Stimulated activated effector memory CD8-positive, alpha-beta T cell treated with anti-CD3 and anti-CD28 coated beads, Interleukin-12 subunit alpha, Interleukin-12 subunit beta, amount 100 ng/mL, for 72 hours (primary cell): Measurements from ENCODE around the gene GNAQ.
A peak's percentile ranks its signal among the peaks of the same experiment; 100 is the strongest.

Experiments
- ATAC-seq: fragments of 150-1000 bp; cut with Tn5 transposase; 2 replicates; pipeline ENCODE4 v1.10.0; 2021
- DNase-seq, 2 donors: peaks; one replicate each; pipeline ENCODE4 v3.0.0; 2021 to 2022; ENCODE audit warnings: low spot score in 2 of 2
- H3K27ac Mint-ChIP-seq: one replicate; pipeline ENCODE4 v1.8.0; 2022; ENCODE audit warnings: mild to moderate bottlenecking, mixed read lengths
- H3K36me3 Mint-ChIP-seq: one replicate; pipeline ENCODE4 v1.8.0; 2022; ENCODE audit warnings: mild to moderate bottlenecking, mixed read lengths
- H3K4me1 Mint-ChIP-seq: one replicate; pipeline ENCODE4 v1.8.0; 2022; ENCODE audit warnings: mixed read lengths
- H3K4me3 Mint-ChIP-seq: one replicate; pipeline ENCODE4 v1.8.0; 2022; ENCODE audit warnings: mild to moderate bottlenecking, mixed read lengths
- H3K9me3 Mint-ChIP-seq: one replicate; pipeline ENCODE4 v1.8.0; 2022; ENCODE audit warnings: mixed read lengths

The GNAQ gene

DNA sequence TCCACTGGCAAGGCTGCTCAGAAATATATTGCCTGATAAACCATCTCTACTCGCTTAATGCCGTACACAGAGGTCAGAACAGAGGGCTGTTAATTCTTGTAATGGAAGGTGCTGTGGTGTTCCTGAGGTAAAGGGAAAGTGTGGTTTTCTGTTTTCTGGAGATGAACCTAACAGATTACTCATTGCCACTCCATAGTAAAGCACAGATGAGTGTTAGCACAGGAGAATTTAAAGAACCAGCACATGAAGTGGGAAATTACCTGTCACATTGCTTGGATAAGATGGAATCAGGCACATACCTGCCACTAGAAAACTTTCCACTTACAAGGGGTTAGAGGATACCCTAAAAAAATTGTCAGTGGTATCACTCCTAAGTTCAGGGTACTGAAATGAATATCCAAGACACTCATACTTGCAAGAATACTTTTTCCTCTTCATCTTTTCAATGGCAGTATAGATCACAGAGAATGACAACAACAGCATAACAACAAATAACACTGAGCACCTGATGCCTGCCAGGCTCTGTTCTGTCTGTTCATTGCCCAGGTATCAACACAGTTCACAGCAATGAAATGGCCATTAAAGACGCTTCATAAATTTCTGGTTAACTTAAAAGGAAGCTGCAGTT is 230.6 kb downstream of the GNAQ start:
- no peak for DNase-seq
- Mint-ChIP-seq H3K4me3 (no peak overlapping the region), H3K36me3 (no peaks in the 10 kb centered on the region), H3K27ac (no peak overlapping the region), H3K4me1 (no peaks in the 10 kb centered on the region), H3K9me3 (no peaks in the 10 kb centered on the region)
- ATAC-seq: peak; percentile 64

DNA sequence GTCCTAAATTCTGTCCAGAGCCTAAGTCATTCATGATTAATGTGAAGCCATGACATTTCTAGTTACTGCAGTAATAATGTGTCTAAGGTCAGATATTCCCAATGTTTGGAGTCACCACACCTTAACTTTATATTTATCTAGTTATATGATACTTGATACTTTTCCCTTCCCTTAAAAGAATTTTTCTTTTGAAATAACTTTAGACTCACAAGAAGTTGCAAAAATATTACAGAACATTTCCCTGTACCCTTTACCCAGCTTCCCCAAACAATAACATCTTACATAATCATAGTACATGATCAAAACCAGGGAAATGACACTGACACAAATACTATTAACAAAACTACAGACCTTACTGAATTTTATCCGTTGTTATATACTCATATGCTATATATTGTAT is 233.5 kb downstream of the GNAQ start:
- DNase-seq: no peak
- Mint-ChIP-seq H3K9me3 (no peaks in the 10 kb centered on the region), H3K4me3 (no peak overlapping the region), H3K27ac (no peak overlapping the region), H3K36me3 (no peaks in the 10 kb centered on the region), H3K4me1 (no peaks in the 10 kb centered on the region)
- ATAC-seq: no peak

DNA sequence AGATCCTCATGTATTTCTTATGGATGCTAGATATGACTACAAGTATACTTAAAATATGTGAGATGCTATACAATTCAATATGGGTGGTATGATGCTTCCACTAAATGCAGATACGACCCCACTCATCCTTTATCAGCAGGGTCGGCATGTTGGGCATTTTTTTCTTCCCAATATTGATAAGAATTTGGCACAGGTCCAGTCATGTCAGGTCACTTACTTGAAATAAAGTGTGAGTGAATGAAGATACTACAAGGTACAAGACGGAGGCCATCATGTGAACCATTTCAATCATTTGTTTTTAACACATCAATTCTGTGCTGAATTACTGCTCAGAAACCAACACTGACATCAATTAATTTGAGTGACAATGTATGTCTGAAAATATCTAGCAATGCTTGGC is 236.6 kb downstream of the GNAQ start:
- Mint-ChIP-seq H3K4me1 (no peaks in the 10 kb centered on the region), H3K4me3 (no peak overlapping the region), H3K9me3 (no peaks in the 10 kb centered on the region), H3K27ac (no peak overlapping the region), H3K36me3 (no peaks in the 10 kb centered on the region)
- DNase-seq: no peak
- no peak for ATAC-seq

DNA sequence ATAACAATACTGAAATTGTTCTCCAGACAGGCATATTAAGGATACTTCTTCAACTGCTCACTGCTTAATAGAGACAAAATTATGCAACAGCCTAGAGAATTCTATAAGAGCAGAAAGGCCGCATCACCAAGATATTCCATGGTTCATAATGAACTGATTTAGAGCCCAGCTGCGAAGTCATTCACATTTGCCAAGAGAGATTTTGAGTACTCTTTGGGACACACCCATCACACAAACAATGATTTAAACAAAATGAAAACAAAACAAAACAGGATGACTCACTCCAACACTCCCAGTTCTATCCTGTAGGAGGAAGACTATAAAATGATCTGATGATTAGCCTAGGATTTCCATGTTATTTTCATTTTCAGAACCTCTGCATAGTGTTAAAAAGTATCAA is 237.8 kb downstream of the GNAQ start:
- Mint-ChIP-seq H3K36me3 (no peaks in the 10 kb centered on the region), H3K27ac (no peak overlapping the region), H3K4me1 (no peaks in the 10 kb centered on the region), H3K4me3 (no peak overlapping the region), H3K9me3 (no peaks in the 10 kb centered on the region)
- DNase-seq (no peak), ATAC-seq (no peak)

DNA sequence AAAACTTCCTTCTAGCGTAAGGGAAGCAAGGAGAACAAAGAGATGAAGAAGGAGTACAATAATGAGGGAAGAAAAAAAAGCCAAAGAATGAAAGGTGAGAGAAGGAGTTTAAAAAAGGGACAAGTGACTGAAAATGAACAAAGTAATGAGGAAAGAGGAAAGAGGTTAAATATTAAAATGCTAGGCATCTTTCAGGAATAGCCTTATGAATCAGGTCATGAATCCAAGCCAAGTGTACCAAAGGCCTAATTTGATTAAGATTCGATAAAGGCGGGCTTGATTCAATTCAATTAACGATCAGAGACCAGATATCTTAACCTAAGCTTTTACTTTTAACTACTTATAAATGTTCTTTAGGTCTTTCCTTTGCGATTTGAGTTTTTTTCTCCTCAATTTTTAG is 241.7 kb downstream of the GNAQ start:
- Mint-ChIP-seq H3K9me3 (no peaks in the 10 kb centered on the region), H3K4me3 (no peak overlapping the region), H3K4me1 (no peaks in the 10 kb centered on the region), H3K27ac (no peak overlapping the region), H3K36me3 (no peaks in the 10 kb centered on the region)
- ATAC-seq (no peak), DNase-seq (no peak)

DNA sequence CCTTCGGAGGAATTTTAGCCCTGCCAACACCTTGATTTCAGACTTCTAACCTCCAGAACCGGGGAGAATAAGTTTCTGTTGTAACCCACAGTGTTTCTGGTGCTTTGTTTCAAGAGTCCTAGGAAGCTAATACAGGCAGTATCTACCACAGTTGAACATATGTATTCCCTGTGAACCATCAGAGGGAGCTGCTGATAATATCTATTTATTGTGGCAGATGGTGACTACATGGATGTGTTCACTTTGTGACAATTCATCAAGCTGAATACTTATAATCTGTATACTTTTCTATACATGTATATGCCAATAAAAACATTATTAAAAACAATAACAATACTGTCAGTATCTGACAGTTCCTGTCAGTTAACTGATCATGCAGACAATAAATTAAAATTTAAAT is 246.3 kb downstream of the GNAQ start:
- ATAC-seq (no peak), DNase-seq (no peak)
- Mint-ChIP-seq H3K9me3 (no peaks in the 10 kb centered on the region), H3K36me3 (no peaks in the 10 kb centered on the region), H3K4me1 (peaks cover 5% of the 10 kb centered on the region), H3K4me3 (no peak overlapping the region), H3K27ac (no peak overlapping the region)

DNA sequence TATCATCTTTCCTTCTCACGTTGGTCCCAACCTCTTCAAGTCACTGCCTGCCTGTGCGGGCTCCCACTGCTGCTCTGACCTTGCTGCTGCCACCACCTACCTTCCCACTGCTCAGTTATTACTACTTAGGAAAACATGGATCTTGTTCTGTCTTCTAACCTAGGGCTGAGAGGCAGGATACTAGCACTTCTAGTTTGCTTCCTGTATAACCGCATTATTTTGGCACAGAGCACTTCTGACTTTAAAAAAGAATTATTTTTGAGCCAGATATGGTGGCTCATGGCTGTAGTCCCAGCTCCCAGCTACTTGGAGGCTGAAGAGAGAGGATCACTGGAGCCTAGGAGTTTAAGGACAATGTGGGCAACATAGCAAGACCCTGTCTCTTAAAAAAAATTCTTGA is 248.1 kb downstream of the GNAQ start:
- no peak for ATAC-seq
- Mint-ChIP-seq H3K9me3 (no peaks in the 10 kb centered on the region), H3K36me3 (no peaks in the 10 kb centered on the region), H3K4me3 (no peak overlapping the region), H3K27ac (no peak overlapping the region), H3K4me1 (peaks cover 17% of the 10 kb centered on the region)
- no peak for DNase-seq

DNA sequence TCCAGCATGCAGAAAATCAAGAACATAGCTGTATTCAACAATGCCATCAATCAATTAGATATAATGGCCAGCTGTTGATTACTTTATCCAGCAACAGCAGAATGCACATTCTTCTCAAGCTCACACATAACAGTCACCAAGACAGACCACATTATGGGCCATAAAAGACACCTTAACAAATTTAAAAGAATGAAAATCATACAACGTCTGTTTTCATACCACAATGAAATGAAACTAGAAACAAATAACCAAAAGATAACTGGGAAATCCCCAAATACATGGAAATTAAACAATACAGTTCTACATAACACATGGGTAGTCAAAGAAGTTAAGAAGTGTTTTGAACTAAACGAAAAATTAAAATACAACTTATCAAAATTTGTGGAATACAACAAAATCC is 252.6 kb downstream of the GNAQ start:
- peaks cover 17% of the 10 kb centered on the region for H3K4me1 Mint-ChIP-seq
- peak overlapping the region; percentile 63 for H3K4me3 Mint-ChIP-seq

DNA sequence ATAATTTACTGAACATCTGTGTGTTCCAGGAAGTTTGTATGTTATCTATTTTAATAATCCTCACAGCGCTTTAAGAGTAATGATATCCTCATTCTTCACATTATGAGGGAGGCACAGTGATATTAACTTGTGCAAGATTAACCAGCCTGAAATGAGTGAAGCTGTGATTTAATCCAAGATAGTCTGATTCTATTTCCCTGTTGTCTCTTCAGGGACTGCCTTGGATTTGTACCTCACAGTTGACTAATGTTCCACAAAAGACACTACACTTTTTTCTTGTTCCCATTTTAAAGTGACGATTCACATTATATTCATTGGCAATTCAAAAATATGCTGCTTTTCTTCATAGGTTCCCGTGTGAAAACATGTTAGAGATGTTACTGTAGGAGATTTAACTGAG is 258.2 kb downstream of the GNAQ start:
- H3K4me1 Mint-ChIP-seq: no peaks in the 10 kb centered on the region
- DNase-seq: no peak
- peak; percentile 31 for ATAC-seq

More for the DNA sequence above, 252.6 kb downstream of the GNAQ start:
- DNase-seq (no peak), ATAC-seq (peak; percentile 66)
- Mint-ChIP-seq H3K27ac (peak overlapping the region; percentile 90), H3K9me3 (peaks cover 4% of the 10 kb centered on the region), H3K36me3 (no peaks in the 10 kb centered on the region)

DNA sequence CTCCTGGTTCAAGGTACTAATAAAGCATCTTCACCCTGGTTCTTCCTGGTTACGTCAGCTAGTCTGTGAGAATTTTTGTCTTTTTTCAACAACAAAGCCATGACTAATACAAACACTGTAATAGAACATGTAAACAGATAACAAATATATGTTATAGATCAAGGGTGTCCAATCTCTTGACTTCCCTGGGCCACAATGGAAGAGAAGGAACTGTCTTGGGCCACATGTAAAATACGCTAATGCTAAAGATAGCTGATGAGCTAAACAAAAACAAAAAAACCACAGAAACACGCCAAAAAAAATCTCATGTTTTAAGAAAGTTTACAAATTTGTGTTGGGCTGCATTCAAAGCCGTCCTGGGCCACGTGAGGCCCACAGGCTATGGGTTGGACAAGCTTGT is 259.0 kb downstream of the GNAQ start:
- no peak for DNase-seq
- ATAC-seq: no peak
- no peaks in the 10 kb centered on the region for H3K4me1 Mint-ChIP-seq
- H3K4me3 Mint-ChIP-seq: no peak overlapping the region
- no peak overlapping the region for H3K27ac Mint-ChIP-seq
- H3K36me3 Mint-ChIP-seq: peaks cover 6% of the 10 kb centered on the region
- H3K9me3 Mint-ChIP-seq: no peaks in the 10 kb centered on the region

More for the DNA sequence above, 258.2 kb downstream of the GNAQ start:
- Mint-ChIP-seq H3K27ac (no peak overlapping the region), H3K36me3 (peaks cover 6% of the 10 kb centered on the region), H3K9me3 (peaks cover 3% of the 10 kb centered on the region), H3K4me3 (no peak overlapping the region)

DNA sequence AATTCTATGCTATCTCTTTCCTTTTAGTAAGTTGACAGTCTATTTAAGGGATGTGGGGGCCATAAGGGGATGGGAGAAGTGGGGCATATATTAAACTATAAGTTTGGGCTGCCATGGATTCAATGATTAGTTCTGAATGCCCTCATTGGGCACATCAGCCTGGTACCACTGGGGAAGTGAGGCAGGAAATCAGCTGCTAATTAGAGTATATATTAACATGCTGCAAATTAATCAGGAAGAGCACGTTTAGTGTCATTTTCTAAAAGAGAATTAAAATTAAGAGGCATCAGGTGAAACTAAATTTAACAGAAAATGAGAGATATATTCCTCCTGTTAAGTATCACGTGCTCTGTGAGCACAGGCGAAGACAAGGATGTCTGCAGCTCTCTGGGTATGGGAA is 260.4 kb downstream of the GNAQ start:
- no peaks in the 10 kb centered on the region for H3K4me1 Mint-ChIP-seq
- DNase-seq (no peak), ATAC-seq (no peak)
- H3K36me3 Mint-ChIP-seq: peaks cover 6% of the 10 kb centered on the region
- no peak overlapping the region for H3K27ac Mint-ChIP-seq
- H3K4me3 Mint-ChIP-seq: no peak overlapping the region
- no peaks in the 10 kb centered on the region for H3K9me3 Mint-ChIP-seq

DNA sequence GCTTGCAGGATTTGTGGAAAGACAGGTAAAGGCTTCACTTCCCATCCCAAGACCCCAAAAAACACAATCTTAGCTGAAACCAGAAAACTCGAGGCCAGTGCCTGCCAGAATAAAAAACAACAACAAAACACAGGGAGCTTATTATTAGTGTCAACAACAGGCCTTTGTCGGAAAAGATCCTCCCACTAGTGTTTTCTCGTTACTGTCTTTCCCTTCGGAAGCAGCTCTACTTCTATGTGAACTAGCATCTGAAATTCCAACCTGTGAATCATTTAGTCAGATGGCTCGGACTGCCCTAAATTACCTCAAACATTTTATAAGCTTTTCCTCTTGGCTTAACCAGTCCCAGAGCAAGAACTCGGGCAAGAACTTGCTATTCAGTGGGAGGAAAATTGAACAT is 261.3 kb downstream of the GNAQ start:
- Mint-ChIP-seq H3K9me3 (no peaks in the 10 kb centered on the region), H3K4me3 (no peak overlapping the region), H3K4me1 (no peaks in the 10 kb centered on the region), H3K27ac (no peak overlapping the region), H3K36me3 (peaks cover 6% of the 10 kb centered on the region)
- DNase-seq (no peak), ATAC-seq (no peak)

DNA sequence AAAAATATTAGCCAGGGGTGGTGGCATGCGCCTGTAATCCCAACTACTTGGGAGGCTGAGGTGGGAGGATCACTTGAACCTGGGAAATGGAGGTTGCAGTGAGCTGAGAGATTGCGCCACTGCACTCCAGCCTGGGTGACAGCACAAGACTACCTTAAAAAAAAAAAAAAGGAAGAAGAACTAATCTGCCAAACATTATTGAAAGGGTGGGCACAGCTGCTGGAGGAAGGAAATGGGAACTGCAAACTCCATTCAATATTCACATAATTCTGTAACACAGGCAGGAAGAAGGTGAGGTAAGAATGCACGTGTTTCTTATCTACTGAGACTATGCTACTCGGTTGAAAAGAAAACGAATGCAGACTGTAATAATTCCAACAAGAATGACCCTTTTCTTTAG is 262.4 kb downstream of the GNAQ start:
- DNase-seq (no peak), ATAC-seq (no peak)
- H3K36me3 Mint-ChIP-seq: peaks cover 6% of the 10 kb centered on the region
- no peak overlapping the region for H3K27ac Mint-ChIP-seq
- no peaks in the 10 kb centered on the region for H3K9me3 Mint-ChIP-seq
- H3K4me3 Mint-ChIP-seq: no peak overlapping the region
- no peaks in the 10 kb centered on the region for H3K4me1 Mint-ChIP-seq

DNA sequence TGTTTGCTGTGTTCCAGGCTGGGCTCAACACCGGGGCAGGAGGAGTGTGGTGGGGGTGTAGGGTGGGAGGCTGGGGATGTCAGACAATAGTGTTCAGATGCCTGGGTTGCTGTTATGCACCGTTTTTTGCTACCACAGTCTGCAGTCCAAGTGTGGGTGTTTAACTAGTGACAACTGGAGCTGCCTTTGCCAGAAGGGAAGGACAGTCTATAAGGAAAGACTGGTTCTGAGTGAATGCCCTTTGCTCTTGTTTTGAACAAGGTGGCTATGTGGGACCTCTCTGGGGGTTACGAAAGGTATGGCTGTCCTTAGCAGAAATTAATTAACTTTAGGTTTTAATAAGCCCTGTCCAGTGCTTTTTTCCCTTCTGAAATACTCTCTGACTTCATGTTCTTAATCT is 265.0 kb downstream of the GNAQ start:
- Mint-ChIP-seq H3K27ac (no peak overlapping the region), H3K4me1 (no peaks in the 10 kb centered on the region), H3K36me3 (peaks cover 6% of the 10 kb centered on the region), H3K4me3 (no peak overlapping the region), H3K9me3 (no peaks in the 10 kb centered on the region)
- no peak for ATAC-seq
- DNase-seq: no peak

DNA sequence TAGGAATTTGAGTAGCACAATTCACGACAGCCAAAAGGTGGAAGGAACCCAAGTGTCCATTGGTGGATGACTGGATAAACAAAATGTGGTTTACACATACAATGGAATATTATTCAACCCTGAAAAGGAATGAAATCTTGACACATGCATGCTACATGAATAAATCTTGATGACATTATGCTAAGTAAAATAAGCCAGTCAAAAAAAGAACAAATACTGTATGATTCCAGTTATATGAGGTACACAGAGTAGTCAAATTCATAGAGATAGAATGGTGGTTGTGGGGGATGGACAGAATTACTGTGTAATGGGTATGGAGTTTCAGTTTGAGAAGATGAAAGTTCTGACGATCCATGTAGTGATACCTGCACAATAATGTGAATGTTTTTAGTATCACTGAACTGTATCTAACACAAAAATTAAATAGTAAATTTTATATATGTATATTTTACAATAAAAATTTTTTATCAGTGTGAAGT is 265.8 kb downstream of the GNAQ start:
- H3K27ac Mint-ChIP-seq: no peak overlapping the region
- H3K9me3 Mint-ChIP-seq: no peaks in the 10 kb centered on the region
- H3K36me3 Mint-ChIP-seq: peaks cover under 1% of the 10 kb centered on the region
- no peak overlapping the region for H3K4me3 Mint-ChIP-seq
- DNase-seq (no peak), ATAC-seq (peak; percentile 97)
- no peaks in the 10 kb centered on the region for H3K4me1 Mint-ChIP-seq

DNA sequence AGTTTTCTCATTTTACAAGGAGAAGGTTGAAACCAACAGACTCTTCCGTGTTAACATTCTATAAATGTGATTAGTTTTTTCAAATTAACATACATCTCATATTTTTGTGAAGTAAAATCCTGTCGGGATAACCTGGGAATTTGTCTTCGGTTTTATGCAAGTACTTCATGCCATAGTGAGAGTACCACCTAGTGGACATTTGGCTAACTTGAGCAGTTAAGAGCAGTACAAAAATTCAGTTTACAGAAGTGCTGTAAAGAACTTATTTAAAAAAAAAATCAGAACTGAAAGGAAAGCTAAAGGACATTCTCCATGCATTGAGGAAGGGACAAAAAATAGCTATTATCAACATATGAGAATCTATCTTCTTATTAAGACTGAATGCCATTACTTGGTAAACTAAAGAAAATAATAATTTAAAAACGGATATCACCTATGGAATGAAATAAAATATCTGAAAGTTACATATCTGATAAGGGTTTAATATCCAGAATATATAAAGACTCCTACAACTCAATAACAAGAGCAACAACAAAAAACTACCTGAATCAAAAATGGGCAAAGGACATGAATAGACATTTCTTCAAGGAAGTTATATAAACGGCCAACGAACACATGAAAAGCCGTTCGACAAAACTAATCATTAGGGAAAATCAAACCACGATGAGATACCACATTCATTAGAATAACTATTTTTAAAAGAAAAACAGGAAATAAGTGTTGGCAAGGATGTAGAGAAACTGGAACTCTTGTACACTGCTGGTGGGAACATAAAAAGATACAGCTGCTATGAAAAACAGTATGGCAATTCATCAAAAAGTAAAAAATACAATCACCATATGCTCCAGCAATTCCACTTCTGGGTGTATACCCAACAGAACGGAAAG is 266.5 kb downstream of the GNAQ start:
- ATAC-seq: no peak
- Mint-ChIP-seq H3K4me3 (no peak overlapping the region), H3K4me1 (no peaks in the 10 kb centered on the region), H3K27ac (no peak overlapping the region), H3K36me3 (no peaks in the 10 kb centered on the region), H3K9me3 (no peaks in the 10 kb centered on the region)
- no peak for DNase-seq
